GM10248 (cell line): ENCODE results near the gene IFNA8.
"Not testable (repeated sequence)": the region's sequence is repeated elsewhere in the genome, so short reads cannot be mapped to it uniquely, and the experiment has no call there.

Experiments
- CTCF ChIA-PET: fragments of 300-600 bp; sonication (Branson Sonifier 250); formaldehyde crosslinking; extraction: SDS; loops from one replicate; lab custom pipeline; 2021; ENCODE audit warnings: antibody characterized with exemption; lab: Yijun Ruan, JAX
- POLR2A ChIA-PET: fragments of 350-650 bp; sonication (Branson Sonifier 250); formaldehyde crosslinking; extraction: SDS; loops from one replicate; lab custom pipeline; 2020; ENCODE audit warnings: antibody characterized with exemption; lab: Yijun Ruan, JAX
- DNase-seq: peaks from one replicate; pipeline ENCODE4 v3.0.0; 2012; ENCODE audit errors: extremely low spot score
- CTCF ChIP-seq: IDR thresholded peaks from 2 replicates; pipeline ENCODE4 v1.5.1; 2012; ENCODE audit warnings: mild to moderate bottlenecking, low read depth; ENCODE audit errors: extremely low read depth, missing control alignments, control extremely low read depth

Gene IFNA8

GRCh38 chr9:21408817-21409216 lies at the start of gene IFNA8:
Gene IFNA8 (plus strand): TSS chr9:21409117. CDS start chr9:21409177, 60 bp downstream.
- TF ChIP-seq CTCF: no peak
- no peak for DNase-seq
- ChIA-PET POLR2A (no interaction called here), CTCF (interaction anchor here (0.7 to 7.2 kb wide), 5 partner anchors 11 to 93 kb away, joined by 3 to 48 read pairs (median 3); no protein-coding TSS in a partner anchor)

GRCh38 chr9:21362287-21362686 lies 46.6 kb upstream of the IFNA8 start:
- ChIA-PET CTCF (interaction anchor here (1.1 to 1.6 kb wide), 3 partner anchors 8 to 19 kb away, joined by 3 to 4 read pairs (median 4); no protein-coding TSS in a partner anchor), POLR2A (no interaction called here)
- TF ChIP-seq CTCF: no peak
- no peak for DNase-seq

- CTCF ChIA-PET, DNase-seq, POLR2A ChIA-PET: not testable (repeated sequence)
Observed at GRCh38 chr9:21367169-21367568, 41.7 kb upstream of the IFNA8 start.

GRCh38 chr9:21367957-21368356 lies 41.0 kb upstream of the IFNA8 start, which contains the start of gene IFNA13:
Gene IFNA13 (minus strand): TSS chr9:21368057. CDS start chr9:21368010, 47 bp downstream.
- POLR2A ChIA-PET: no interaction called here
- CTCF ChIA-PET: interaction anchor here (2.3 kb wide), 1 partner anchor 28 kb away, joined by 9 read pairs; no protein-coding TSS in a partner anchor
- TF ChIP-seq CTCF: no peak

GRCh38 chr9:21371467-21371866 lies 37.5 kb upstream of the IFNA8 start:
- DNase-seq, POLR2A ChIA-PET: not testable (repeated sequence)
- CTCF ChIA-PET: interaction anchor here (0.9 kb wide), 1 partner anchor 25 kb away, joined by 3 read pairs; no protein-coding TSS in a partner anchor

More at GRCh38 chr9:21367957-21368356, 41.0 kb upstream of the IFNA8 start, which contains the start of gene IFNA13:
- no peak for DNase-seq

- peak; percentile 61 for DNase-seq
- no peak for TF ChIP-seq CTCF
- CTCF ChIA-PET: interaction anchor here (1.2 to 8.4 kb wide), 4 partner anchors 9 to 56 kb away, joined by 3 to 40 read pairs (median 14); no protein-coding TSS in a partner anchor
- POLR2A ChIA-PET: no interaction called here
Observed at GRCh38 chr9:21381448-21382339, 27.2 kb upstream of the IFNA8 start.

GRCh38 chr9:21383627-21384026 lies 25.3 kb upstream of the IFNA8 start:
- no peak for TF ChIP-seq CTCF
- CTCF ChIA-PET: no interaction called here
- POLR2A ChIA-PET: no interaction called here
- no peak for DNase-seq
